Measurements from ENCODE around the gene WDSUB1. TPM values are rescaled to one million over a fixed set of nuclear protein-coding genes. Genes with fewer than 3 reads are reported as not detected.

The WDSUB1 gene, protein sequence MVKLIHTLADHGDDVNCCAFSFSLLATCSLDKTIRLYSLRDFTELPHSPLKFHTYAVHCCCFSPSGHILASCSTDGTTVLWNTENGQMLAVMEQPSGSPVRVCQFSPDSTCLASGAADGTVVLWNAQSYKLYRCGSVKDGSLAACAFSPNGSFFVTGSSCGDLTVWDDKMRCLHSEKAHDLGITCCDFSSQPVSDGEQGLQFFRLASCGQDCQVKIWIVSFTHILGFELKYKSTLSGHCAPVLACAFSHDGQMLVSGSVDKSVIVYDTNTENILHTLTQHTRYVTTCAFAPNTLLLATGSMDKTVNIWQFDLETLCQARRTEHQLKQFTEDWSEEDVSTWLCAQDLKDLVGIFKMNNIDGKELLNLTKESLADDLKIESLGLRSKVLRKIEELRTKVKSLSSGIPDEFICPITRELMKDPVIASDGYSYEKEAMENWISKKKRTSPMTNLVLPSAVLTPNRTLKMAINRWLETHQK
- total RNA-seq (2021; ENCODE audit: unreplicated experiment) = 7.7 TPM
- polyA plus RNA-seq (2012; ENCODE audit: insufficient read length) = 7.9 TPM
- percentile 70 among the genes with signal in this experiment for Bru-seq, nascent RNA
- BruChase-seq, experiment 1, labeled RNA remaining after a 2-hour chase = percentile 73 among the genes with signal in this experiment
- BruChase-seq, experiment 2, labeled RNA remaining after a 6-hour chase = percentile 61 among the genes with signal in this experiment
- long read RNA-seq, transcript WDSUB1-202 (11 exons, 1,912 nt) = major isoform, 12 of 31 reads
- long read RNA-seq, partial matches to known transcripts = 5 of 31 reads
- long read RNA-seq, other reads (novel, unspliced or antisense) = 14 of 31 reads

DNA sequence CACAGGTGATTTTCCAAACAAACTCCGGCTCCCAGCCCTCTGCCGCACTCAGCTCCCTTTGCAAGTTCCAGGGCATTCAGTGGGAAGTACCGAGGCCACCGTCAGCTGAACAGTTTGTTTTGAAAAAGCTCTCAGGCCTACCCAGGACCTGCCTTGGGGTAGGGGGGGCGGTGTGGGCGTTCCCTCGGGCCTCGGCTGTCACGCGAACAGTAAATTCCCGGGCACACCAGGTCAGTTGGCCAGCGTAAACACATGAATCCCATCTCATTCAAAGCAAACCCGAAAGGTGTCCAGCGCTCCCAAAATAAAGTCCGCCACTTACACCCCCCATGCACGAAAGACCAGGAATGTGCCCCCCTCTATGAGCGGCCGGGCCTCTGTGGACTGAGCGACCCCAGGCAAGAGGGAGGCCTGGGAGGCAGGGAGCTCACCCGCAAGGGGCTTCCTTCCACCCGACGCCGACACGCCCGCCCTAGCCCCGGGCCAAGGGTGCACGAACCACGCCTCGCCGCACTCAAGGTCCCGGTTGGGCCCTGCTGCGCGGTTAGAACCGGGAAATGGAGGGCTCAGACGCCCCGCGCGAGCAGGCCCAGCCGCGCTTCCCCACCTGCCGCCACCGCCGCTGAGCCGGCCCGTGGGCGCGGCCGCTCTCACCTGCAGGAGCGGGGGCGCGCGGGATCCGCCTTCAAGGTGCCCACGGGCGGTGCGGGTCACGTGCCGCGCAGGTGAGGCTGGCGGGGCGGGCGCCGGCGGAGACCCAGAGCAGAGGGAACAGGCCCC, at the start of gene WDSUB1:
Gene WDSUB1 (minus strand): TSS at position 775 of the 780 bp plus-strand sequence. CDS start 3,634 bp downstream, outside the sequence.
- peak; percentile 32; the same call in 1 of the 2 replicates for TF ChIP-seq SIN3A (IDR thresholded peaks at IDR 0.05; ENCODE audit: borderline replicate concordance, insufficient read depth, low read depth, low read length)
- TF ChIP-seq, protein P1, sequence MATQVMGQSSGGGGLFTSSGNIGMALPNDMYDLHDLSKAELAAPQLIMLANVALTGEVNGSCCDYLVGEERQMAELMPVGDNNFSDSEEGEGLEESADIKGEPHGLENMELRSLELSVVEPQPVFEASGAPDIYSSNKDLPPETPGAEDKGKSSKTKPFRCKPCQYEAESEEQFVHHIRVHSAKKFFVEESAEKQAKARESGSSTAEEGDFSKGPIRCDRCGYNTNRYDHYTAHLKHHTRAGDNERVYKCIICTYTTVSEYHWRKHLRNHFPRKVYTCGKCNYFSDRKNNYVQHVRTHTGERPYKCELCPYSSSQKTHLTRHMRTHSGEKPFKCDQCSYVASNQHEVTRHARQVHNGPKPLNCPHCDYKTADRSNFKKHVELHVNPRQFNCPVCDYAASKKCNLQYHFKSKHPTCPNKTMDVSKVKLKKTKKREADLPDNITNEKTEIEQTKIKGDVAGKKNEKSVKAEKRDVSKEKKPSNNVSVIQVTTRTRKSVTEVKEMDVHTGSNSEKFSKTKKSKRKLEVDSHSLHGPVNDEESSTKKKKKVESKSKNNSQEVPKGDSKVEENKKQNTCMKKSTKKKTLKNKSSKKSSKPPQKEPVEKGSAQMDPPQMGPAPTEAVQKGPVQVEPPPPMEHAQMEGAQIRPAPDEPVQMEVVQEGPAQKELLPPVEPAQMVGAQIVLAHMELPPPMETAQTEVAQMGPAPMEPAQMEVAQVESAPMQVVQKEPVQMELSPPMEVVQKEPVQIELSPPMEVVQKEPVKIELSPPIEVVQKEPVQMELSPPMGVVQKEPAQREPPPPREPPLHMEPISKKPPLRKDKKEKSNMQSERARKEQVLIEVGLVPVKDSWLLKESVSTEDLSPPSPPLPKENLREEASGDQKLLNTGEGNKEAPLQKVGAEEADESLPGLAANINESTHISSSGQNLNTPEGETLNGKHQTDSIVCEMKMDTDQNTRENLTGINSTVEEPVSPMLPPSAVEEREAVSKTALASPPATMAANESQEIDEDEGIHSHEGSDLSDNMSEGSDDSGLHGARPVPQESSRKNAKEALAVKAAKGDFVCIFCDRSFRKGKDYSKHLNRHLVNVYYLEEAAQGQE (IDR thresholded peaks at IDR 0.05; ENCODE audit: insufficient read depth in 1 of 2, low read depth in 2 of 2, low read length in 1 of 2) = no peak
- TF ChIP-seq, protein P2, sequence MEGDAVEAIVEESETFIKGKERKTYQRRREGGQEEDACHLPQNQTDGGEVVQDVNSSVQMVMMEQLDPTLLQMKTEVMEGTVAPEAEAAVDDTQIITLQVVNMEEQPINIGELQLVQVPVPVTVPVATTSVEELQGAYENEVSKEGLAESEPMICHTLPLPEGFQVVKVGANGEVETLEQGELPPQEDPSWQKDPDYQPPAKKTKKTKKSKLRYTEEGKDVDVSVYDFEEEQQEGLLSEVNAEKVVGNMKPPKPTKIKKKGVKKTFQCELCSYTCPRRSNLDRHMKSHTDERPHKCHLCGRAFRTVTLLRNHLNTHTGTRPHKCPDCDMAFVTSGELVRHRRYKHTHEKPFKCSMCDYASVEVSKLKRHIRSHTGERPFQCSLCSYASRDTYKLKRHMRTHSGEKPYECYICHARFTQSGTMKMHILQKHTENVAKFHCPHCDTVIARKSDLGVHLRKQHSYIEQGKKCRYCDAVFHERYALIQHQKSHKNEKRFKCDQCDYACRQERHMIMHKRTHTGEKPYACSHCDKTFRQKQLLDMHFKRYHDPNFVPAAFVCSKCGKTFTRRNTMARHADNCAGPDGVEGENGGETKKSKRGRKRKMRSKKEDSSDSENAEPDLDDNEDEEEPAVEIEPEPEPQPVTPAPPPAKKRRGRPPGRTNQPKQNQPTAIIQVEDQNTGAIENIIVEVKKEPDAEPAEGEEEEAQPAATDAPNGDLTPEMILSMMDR (IDR thresholded peaks at IDR 0.05) = no peak
- TF ChIP-seq POLR2AphosphoS5 (IDR thresholded peaks at IDR 0.05; ENCODE audit: low read depth, low read length) = no peak
- no peak for TF ChIP-seq TCF7L2 (IDR thresholded peaks at IDR 0.05; ENCODE audit: low read depth, low read length)
- peak within 1 kb of the TSS; percentile 92 for H3K27ac ChIP-seq (ENCODE audit: low read length)
- BruUV-seq (replicated peaks) = no TSS peak
- H3K9me3 ChIP-seq (ENCODE audit: control insufficient read depth, insufficient read depth, low read depth, low read length) = no peaks in the 10 kb centered on the region
- intact Hi-C loops (cut with micrococcal nuclease; ENCODE audit: unreplicated experiment) = no loop called here
- in situ Hi-C loops (cut with HindIII; ENCODE audit: low pct_unique_long_range_greater_than_20kb, low sequenced_read_pairs) = no loop called here
- ChIA-PET CTCF (no interaction called here), POLR2A (interaction anchor here (0.6 to 0.7 kb wide), 2 partner anchors 235 to 466 kb away, joined by 3 to 6 read pairs; no protein-coding TSS in a partner anchor)
- no peaks in the 10 kb centered on the region for H3K27me3 ChIP-seq (ENCODE audit: control insufficient read depth, insufficient read depth, low read length)
- ATAC-seq = peak; percentile 61
- no peak for DNase-seq (ENCODE audit: low read depth, low spot score)
- H3K4me3 ChIP-seq (ENCODE audit: low read depth in 2 of 2, low read length in 2 of 2) = peak within 1 kb of the TSS; percentile 57 to 84
- H3K4me1 ChIP-seq (ENCODE audit: control insufficient read depth, insufficient read depth, low read length) = peaks cover 24% of the 10 kb centered on the region
- no peaks in the 10 kb centered on the region for H3K36me3 ChIP-seq (ENCODE audit: control insufficient read depth, insufficient read depth, low read length)

DNA sequence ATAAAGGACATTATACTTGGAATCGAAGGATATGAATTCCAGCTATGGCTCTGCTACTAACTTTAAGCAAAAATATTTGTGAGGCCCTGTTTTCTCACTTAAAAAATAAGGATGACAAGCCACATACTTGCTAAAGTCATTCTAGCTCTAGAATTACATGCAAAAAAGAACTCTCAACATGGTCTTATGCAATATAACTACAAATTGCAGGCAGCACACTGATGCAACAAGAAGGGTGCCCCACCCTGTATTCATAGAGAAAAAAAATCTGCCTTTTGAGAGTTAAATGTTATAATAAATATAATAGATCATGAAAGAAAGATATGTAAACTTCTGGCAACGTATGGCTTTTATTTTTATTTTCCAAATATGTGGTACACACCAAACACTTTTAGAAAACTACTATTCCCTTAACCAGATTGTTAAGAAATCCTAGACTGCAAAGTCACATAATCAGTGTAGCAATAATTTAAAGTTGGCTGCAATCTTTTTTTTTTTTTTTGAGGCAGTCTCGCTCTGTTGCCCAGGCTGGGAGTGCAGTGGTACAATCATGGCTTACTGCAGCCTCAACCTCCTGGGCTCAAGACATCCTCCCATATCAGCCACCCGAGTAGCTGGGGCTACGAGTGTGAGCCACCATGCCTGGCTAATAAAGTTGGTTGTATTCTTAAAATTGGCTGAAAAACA, 40.2 kb upstream of the WDSUB1 start:
- no peaks in the 10 kb centered on the region for H3K9me3 ChIP-seq (ENCODE audit: control insufficient read depth, insufficient read depth, low read depth, low read length)
- no TSS peak for BruUV-seq (replicated peaks)
- intact Hi-C loops (cut with micrococcal nuclease; ENCODE audit: unreplicated experiment) = no loop called here
- ChIA-PET POLR2A (no interaction called here), CTCF (no interaction called here)
- no peaks in the 10 kb centered on the region for H3K27me3 ChIP-seq (ENCODE audit: control insufficient read depth, insufficient read depth, low read length)
- H3K4me3 ChIP-seq (ENCODE audit: low read depth in 2 of 2, low read length in 2 of 2) = no peak overlapping the region
- H3K4me1 ChIP-seq (ENCODE audit: control insufficient read depth, insufficient read depth, low read length) = no peaks in the 10 kb centered on the region
- in situ Hi-C loops (cut with HindIII; ENCODE audit: low pct_unique_long_range_greater_than_20kb, low sequenced_read_pairs) = no loop called here
- no peak overlapping the region for H3K27ac ChIP-seq (ENCODE audit: low read length)
- no peak for TF ChIP-seq TCF7L2 (IDR thresholded peaks at IDR 0.05; ENCODE audit: low read depth, low read length)
- no peak for TF ChIP-seq SIN3A (IDR thresholded peaks at IDR 0.05; ENCODE audit: borderline replicate concordance, insufficient read depth, low read depth, low read length)
- TF ChIP-seq, protein P1 (IDR thresholded peaks at IDR 0.05; ENCODE audit: insufficient read depth in 1 of 2, low read depth in 2 of 2, low read length in 1 of 2) = no peak
- TF ChIP-seq, protein P2 (IDR thresholded peaks at IDR 0.05) = no peak
- TF ChIP-seq POLR2AphosphoS5 (IDR thresholded peaks at IDR 0.05; ENCODE audit: low read depth, low read length) = no peak
- DNase-seq (ENCODE audit: low read depth, low spot score) (no peak), ATAC-seq (no peak)
- no peaks in the 10 kb centered on the region for H3K36me3 ChIP-seq (ENCODE audit: control insufficient read depth, insufficient read depth, low read length)
